Right cardiac atrium (tissue), 5 donors: ENCODE results near the gene TMEM186. TPM values are rescaled to one million over a fixed set of nuclear protein-coding genes. Genes with fewer than 3 reads are reported as not detected.
"Not testable (repeated sequence)": the region's sequence is repeated elsewhere in the genome, so short reads cannot be mapped to it uniquely, and the experiment has no call there.

Experiments used
- ATAC-seq, 2 donors: fragments of 200-7000 bp; cut with Tn5 transposase; one replicate each; pipeline versions ENCODE4 v1.8.0 to v1.9.1; 2020; ENCODE audit warnings: moderate library complexity in 2 of 2, mild to moderate bottlenecking in 1 of 2
- DNase-seq, 3 donors: peaks; one replicate each; pipeline ENCODE4 v3.0.0-alpha.2; 2020
- H3K27ac ChIP-seq: one replicate; pipeline ENCODE4 v1.5.1; 2013; ENCODE audit warnings: mild to moderate bottlenecking, low read length, control low read depth, moderate library complexity
- H3K27me3 ChIP-seq: one replicate; pipeline ENCODE4 v1.6.1; 2013; ENCODE audit not compliant: control insufficient read depth, insufficient read depth
- H3K4me1 ChIP-seq: one replicate; pipeline ENCODE4 v1.6.1; 2013; ENCODE audit warnings: low read length; ENCODE audit not compliant: control insufficient read depth, insufficient read depth
- H3K4me3 ChIP-seq: one replicate; pipeline ENCODE4 v1.5.1; 2013; ENCODE audit warnings: low read length, control low read depth
- H3K9me3 ChIP-seq: one replicate; pipeline ENCODE4 v1.6.1; 2013; ENCODE audit warnings: low read length; ENCODE audit not compliant: control insufficient read depth
- WGBS: extraction: QIAGEN DNeasy Blood & Tissue Kit; methylation state at CpG from one replicate; pipeline ENCODE4 v1.1.7; 2013; 5-methylcytosine and 5-hydroxymethylcytosine counted together
- intact Hi-C, 4 donors: fragments of 100-400 bp; cut with DNase I; formaldehyde crosslinking; loops; one replicate each; pipeline versions ENCODE4 v1.11.0 to v1.14.0; 2022 to 2023
- polyA plus RNA-seq: library from polyadenylated mRNA; stranded (reverse); fragments of 200-250 nt; gene quantifications from one replicate; pipeline ENCODE4 v1.2.3, GENCODE V29; 2013
- total RNA-seq, 4 donors: library from RNA; stranded (reverse); fragmentation: NEBNext Ultra II Directional; extraction: Animal tissue kit (Norgen Biotek cat#: 25700); gene quantifications; one replicate each; pipeline ENCODE4 v1.2.1, GENCODE V29; 2021
- donor health status: healthy with polysubstance abuse.
- donor health status: DM: no; HTN: yes; CAD: no.
- donor health status: DM: no; HTN: no; CAD: no.
- donor health status: DM: no; HTN: yes; CAD: no; lungs with severe emphysema.
- donor health status: DM: yes; HTN: yes; CAD: no.

TMEM186 gene
- total and polyA plus RNA-seq, 5 donors, result 11.5 to 12.8 (median 12.3) TPM

DNA sequence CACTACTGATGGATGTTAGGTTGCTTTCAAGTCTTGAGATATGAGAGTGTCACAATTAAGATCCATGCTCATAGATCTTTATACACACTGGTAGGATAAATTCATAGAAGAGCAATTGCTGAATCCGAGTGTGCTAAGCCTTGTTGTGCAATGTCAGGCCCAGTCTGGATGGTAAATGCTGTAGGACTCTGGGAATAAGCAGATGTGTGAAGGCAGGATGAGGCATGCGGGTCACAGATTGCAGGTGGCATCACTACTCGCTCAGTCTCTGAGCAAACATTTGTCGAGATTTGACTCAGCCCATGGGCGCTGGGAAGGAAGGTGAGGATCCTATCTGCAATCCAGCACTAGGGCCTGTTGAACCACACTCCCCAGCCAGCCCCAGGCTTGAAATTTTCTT lies 40.7 kb downstream of the TMEM186 start:
- Histone ChIP-seq H3K27me3 (no peaks in the 10 kb centered on the region), H3K27ac (no peak overlapping the region), H3K4me1 (no peaks in the 10 kb centered on the region), H3K4me3 (no peak overlapping the region), H3K9me3 (no peaks in the 10 kb centered on the region)
- WGBS, result 94% methylated on average over 5 of the region's 5 CpGs
- no peak for DNase-seq
- no peak for ATAC-seq
- intact Hi-C loops, result no loop called here

DNA sequence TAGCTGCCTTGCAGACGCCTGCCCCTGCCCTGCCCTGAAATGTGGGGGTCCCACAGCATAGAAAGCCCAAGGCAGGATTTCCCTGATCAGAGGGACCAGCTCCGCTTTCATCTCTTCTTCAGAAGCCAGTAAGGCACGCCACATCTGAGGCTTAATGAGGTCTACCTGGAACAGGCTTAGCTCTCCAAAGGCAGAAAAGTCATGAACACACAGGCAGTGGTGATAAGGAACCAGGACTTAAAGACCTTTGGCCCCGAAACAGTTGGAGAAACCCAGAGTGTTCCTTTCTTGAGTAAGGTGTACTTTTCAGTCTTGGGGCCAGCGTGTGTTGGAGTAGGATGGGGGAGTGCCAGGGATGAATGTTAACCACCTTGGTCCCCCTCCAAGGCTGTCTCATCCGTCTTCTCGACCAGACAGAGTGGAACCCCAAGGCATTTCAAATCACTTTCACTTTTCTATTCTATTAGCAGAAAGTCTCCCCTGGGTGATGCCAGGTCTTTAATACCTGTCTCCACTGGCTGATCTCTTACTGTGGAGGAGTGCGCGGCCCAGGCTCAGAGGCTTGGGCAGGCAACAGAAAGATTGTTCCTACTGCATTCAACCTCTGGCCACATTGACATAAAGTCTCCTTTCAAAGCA lies 43.9 kb downstream of the TMEM186 start:
- ATAC-seq, result no peak
- WGBS, result 74% methylated on average over 9 of the region's 9 CpGs
- H3K4me3 ChIP-seq, result no peak overlapping the region

DNA sequence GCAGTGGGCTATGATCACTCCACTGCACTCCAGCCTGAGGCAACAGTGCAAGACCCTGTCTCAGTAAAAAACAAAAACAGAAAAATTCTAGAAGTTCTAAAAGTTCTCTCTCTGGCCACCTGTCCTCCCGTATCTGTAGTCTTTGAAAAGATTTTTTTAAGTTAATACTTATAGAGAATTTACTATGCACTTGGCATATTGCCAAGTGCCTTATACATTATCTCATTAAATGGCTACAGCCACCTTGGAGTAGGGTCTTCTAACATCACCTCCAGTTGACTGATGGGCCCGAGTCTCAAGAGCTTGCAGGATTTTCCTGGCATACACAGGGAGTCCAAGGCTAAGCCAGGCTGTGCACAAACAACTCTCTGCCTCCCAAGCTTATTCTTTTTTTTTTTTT lies 44.7 kb downstream of the TMEM186 start:
- no peaks in the 10 kb centered on the region for H3K9me3 ChIP-seq
- WGBS, result 30% methylated on average over 2 of the region's 2 CpGs
- no peaks in the 10 kb centered on the region for H3K27me3 ChIP-seq
- intact Hi-C loops, result no loop called here
- H3K27ac ChIP-seq, result no peak overlapping the region
- no peak for DNase-seq
- no peaks in the 10 kb centered on the region for H3K4me1 ChIP-seq
- no peak overlapping the region for H3K4me3 ChIP-seq
- no peak for ATAC-seq

More for the DNA sequence above, 43.9 kb downstream of the TMEM186 start:
- intact Hi-C loops, result no loop called here
- no peaks in the 10 kb centered on the region for H3K9me3 ChIP-seq
- no peaks in the 10 kb centered on the region for H3K4me1 ChIP-seq
- H3K27ac ChIP-seq, result no peak overlapping the region
- no peak for DNase-seq
- H3K27me3 ChIP-seq, result no peaks in the 10 kb centered on the region

DNA sequence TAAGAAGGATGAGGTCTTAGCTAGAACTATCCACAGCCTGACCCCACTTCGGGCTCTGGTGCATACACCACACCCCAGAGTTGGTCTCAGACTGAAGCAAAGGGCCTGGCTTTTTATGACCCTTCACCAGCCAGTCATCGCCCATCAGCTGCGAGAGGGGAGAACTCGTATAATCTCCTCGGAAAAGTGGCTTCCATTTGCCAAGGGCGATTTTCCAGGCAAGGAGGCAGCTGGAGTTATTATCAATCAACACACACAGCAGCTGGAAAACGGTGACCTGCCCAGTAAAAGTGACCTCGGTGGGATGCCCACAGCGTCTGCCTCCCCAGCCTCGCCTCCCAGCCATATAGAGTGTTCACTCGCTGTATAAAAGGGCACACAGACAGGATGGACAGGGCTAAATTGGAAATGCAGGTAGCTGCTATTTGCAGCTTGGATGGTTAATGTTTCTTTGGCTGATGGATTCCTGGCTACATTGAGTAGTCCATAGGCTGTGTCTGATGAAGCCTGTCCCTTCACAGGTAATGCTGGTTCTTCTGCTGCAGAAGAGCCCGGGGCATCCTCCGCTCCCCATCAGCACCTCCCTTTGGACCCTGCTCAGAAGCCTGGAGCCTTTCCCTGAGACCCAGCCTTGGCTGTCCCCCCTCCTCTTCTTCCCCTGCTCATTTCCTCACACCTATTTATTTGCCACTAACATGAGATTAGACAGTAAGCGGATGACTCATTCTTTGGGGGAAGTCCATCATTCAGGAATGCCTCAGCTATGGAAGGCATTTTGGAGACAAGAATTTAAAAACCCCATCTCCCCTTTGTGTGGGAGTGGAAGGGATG lies 45.7 kb downstream of the TMEM186 start:
- peak; percentile 64 to 70 for ATAC-seq
- H3K27ac ChIP-seq, result peak overlapping the region; percentile 17
- no peak for DNase-seq
- H3K9me3 ChIP-seq, result no peaks in the 10 kb centered on the region
- WGBS, result 47% methylated on average over 14 of the region's 14 CpGs
- H3K4me1 ChIP-seq, result no peaks in the 10 kb centered on the region
- intact Hi-C loops, result no loop called here
- no peaks in the 10 kb centered on the region for H3K27me3 ChIP-seq
- H3K4me3 ChIP-seq, result no peak overlapping the region

DNA sequence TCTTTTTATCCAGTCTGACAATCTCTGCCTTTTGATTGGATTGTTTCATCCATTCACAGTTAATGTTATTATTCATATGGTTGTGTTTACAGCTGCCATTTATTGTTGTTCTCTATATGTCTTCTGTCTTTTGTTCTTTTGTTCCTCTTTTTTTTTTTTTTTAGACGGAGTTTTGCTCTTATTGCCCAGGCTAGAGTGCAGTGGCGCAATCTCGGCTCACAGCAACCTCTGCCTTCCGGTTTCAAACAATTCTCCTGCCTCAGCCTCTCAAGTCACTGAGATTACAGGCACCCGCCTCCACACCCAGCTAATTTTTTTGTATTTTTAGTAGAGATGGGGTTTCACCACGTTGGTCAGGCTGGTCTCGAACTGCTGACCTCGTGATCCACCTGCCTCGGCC lies 48.5 kb downstream of the TMEM186 start:
- H3K4me3 ChIP-seq, H3K9me3 ChIP-seq, ATAC-seq, intact Hi-C loops, H3K4me1 ChIP-seq, H3K27me3 ChIP-seq, H3K27ac ChIP-seq: not testable (repeated sequence)
- WGBS, result 87% methylated on average over 9 of the region's 9 CpGs
- peak in 1 of 3 donors; percentile 18 for DNase-seq

Other genes starting within 250 kb of the TMEM186 start
- not detected for gene TMEM114, start 207.1 kb downstream of the TMEM186 start, total RNA-seq
- gene TMEM114, start 207.1 kb downstream of the TMEM186 start, polyA plus RNA-seq, result not detected
- 10 to 100 TPM; 28.1 to 37.3 (median 33.3) TPM for gene METTL22, start 175.9 kb downstream of the TMEM186 start, total RNA-seq
- gene METTL22, start 175.9 kb downstream of the TMEM186 start, polyA plus RNA-seq, result 26.9 TPM
- 10 to 100 TPM; 12.3 to 42.4 (median 20.2) TPM for gene ABAT, start 123.0 kb downstream of the TMEM186 start, total RNA-seq
- gene ABAT, start 123.0 kb downstream of the TMEM186 start, polyA plus RNA-seq, result 10.9 TPM
- 10 to 100 TPM; 10.5 to 29.4 (median 13.0) TPM for gene PMM2, start 200 bp upstream of the TMEM186 start, total RNA-seq
- gene PMM2, start 200 bp upstream of the TMEM186 start, polyA plus RNA-seq, result 10.7 TPM
- 10 to 100 TPM; 28.6 to 37.2 (median 35.0) TPM for gene CARHSP1, start 71.4 kb upstream of the TMEM186 start, total RNA-seq
- gene CARHSP1, start 71.4 kb upstream of the TMEM186 start, polyA plus RNA-seq, result 75.0 TPM
- not detected for gene LITAFD, start 84.7 kb upstream of the TMEM186 start, total RNA-seq
- gene LITAFD, start 84.7 kb upstream of the TMEM186 start, polyA plus RNA-seq, result not detected
- gene USP7, start 166.3 kb upstream of the TMEM186 start, total RNA-seq, result 10 to 100 TPM; 67.1 to 83.3 (median 71.2) TPM
- 25.1 TPM for gene USP7, start 166.3 kb upstream of the TMEM186 start, polyA plus RNA-seq